Measurements from ENCODE around the gene CD300LG. TPM values are rescaled to one million over a fixed set of nuclear protein-coding genes. Genes with fewer than 3 reads are reported as not detected.

The CD300LG gene
- total RNA-seq, 1 donor from 2014 or later, result 45.9 TPM

DNA sequence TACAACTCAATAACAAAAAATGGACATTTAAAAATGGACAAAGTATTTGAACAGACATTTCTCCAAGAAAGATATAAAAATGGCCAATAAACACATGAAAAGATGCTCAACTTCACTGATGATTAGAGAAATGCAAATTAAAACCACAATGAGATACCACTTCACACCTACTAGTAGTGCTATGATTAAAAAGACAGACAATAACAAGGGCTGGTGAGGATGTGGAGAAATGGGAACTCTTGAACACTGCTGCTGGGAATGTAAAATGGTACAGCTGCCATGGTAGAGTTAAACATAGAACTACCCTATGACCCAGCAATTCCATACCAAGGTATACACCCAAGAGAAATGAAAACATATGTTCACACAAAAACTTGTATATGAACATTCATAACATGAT, 41.9 kb upstream of the CD300LG start:
- TF ChIP-seq, protein P1, sequence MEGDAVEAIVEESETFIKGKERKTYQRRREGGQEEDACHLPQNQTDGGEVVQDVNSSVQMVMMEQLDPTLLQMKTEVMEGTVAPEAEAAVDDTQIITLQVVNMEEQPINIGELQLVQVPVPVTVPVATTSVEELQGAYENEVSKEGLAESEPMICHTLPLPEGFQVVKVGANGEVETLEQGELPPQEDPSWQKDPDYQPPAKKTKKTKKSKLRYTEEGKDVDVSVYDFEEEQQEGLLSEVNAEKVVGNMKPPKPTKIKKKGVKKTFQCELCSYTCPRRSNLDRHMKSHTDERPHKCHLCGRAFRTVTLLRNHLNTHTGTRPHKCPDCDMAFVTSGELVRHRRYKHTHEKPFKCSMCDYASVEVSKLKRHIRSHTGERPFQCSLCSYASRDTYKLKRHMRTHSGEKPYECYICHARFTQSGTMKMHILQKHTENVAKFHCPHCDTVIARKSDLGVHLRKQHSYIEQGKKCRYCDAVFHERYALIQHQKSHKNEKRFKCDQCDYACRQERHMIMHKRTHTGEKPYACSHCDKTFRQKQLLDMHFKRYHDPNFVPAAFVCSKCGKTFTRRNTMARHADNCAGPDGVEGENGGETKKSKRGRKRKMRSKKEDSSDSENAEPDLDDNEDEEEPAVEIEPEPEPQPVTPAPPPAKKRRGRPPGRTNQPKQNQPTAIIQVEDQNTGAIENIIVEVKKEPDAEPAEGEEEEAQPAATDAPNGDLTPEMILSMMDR (IDR thresholded peaks at IDR 0.05), result no peak
- H3K4me3 ChIP-seq, result no peak overlapping the region
- DNase-seq (ENCODE audit: low spot score in 2 of 2), result no peak
- intact Hi-C loops (cut with DNase I), result no loop called here
- no peaks in the 10 kb centered on the region for H3K27me3 ChIP-seq
- no peaks in the 10 kb centered on the region for H3K4me1 ChIP-seq
- H3K36me3 ChIP-seq, result peaks cover 25 to 44% of the 10 kb centered on the region in 2 donors
- no peak overlapping the region for H3K27ac ChIP-seq
- no peaks in the 10 kb centered on the region for H3K9me3 ChIP-seq

DNA sequence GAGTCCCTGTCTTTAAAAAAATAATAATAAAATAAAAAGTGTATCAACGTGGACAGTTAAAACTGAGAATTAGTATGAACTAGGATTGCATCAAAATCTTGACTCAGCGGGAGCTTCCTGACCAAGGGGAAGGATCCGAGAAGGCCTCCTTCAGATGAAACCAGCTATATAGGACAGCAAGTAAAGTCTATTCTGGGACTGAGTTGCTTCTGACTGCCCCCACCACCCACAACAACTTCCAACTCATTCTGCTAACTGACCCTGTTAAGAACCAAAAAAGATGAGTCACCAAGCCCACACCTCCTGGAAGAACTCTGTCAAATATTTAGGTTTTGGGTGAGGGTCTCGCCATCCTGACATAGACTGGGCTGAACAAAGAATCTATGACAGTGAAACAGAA, 38.9 kb upstream of the CD300LG start:
- Histone ChIP-seq H3K27me3 (no peaks in the 10 kb centered on the region), H3K9me3 (no peaks in the 10 kb centered on the region), H3K27ac (no peak overlapping the region), H3K4me3 (no peak overlapping the region), H3K4me1 (no peaks in the 10 kb centered on the region), H3K36me3 (peaks cover 22 to 54% of the 10 kb centered on the region in 2 donors)
- no peak for DNase-seq (ENCODE audit: low spot score in 2 of 2)
- TF ChIP-seq, protein P1 (IDR thresholded peaks at IDR 0.05), result no peak
- intact Hi-C loops (cut with DNase I), result no loop called here

DNA sequence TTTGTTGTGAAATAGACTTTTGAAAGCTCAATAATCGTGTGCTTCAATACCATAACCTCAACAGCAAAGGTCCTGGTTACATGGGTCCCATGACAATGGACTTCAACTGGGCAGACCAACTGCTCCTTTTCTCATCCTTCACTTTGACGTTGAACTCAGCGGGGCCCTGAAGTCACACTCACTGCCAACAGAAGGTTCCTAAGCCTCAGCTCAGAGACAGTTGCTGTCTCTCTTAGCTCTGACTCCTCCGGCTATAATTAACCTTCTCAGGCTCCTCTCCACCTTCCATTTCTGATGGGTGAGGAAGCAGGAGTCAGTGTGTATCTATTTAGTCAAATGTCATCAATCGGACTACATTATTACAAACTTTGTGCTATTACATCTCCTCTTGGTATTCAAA, 37.9 kb upstream of the CD300LG start:
- DNase-seq (ENCODE audit: low spot score in 2 of 2), result no peak
- Histone ChIP-seq H3K27me3 (no peaks in the 10 kb centered on the region), H3K4me3 (no peak overlapping the region), H3K9me3 (no peaks in the 10 kb centered on the region), H3K4me1 (no peaks in the 10 kb centered on the region), H3K36me3 (peaks cover 30 to 58% of the 10 kb centered on the region in 2 donors), H3K27ac (no peak overlapping the region)
- TF ChIP-seq, protein P1 (IDR thresholded peaks at IDR 0.05), result no peak
- intact Hi-C loops (cut with DNase I), result no loop called here

DNA sequence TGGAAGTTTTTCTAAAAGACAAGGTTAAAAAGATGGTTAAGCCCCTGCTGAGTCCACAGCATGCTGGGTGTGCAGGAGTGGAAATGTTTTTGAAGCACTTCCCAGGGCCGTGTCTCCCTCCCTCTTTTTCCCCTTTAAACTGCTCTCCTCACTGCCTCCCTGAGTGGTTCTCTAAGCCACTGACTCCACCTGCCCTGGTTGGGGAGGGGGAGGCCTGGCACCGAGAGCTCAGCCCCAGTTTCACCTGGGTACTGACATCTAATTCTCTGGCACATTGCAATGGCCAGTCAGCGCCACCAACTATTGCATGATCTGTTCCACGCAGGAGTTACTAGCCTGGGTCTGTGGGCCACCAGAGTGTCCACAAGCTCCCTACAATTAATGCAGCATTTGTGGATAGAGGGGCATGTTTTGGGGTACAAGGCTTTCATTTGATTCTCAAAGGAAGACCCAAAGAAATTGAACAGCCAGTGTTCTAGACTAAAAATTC, 36.7 kb upstream of the CD300LG start:
- H3K9me3 ChIP-seq, result no peaks in the 10 kb centered on the region
- H3K36me3 ChIP-seq, result peaks cover 30 to 62% of the 10 kb centered on the region in 2 donors
- no peak for DNase-seq (ENCODE audit: low spot score in 2 of 2)
- H3K27me3 ChIP-seq, result no peaks in the 10 kb centered on the region
- TF ChIP-seq, protein P1 (IDR thresholded peaks at IDR 0.05), result no peak
- H3K4me1 ChIP-seq, result no peaks in the 10 kb centered on the region
- no peak overlapping the region for H3K4me3 ChIP-seq
- intact Hi-C loops (cut with DNase I), result no loop called here
- no peak overlapping the region for H3K27ac ChIP-seq

DNA sequence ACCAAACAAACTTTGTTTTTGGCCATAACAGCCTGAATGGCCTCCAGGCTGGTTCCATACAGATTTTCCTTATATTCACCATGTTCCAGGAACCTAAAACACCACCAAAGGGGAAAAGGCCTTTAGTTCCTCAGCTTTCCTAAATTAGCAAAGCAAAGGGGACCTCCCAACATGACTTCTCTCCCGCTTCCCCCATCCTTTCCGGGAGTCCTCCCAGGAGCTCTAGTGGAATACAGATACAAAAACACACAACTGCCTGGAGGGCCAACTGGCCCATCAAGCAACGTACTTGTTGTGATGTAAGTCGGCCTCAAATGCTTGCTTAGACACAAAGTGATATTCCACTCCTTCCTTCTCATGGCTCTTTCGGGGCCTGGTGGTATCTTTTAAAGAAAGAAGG, 36.2 kb upstream of the CD300LG start:
- no peak for DNase-seq (ENCODE audit: low spot score in 2 of 2)
- Histone ChIP-seq H3K27ac (no peak overlapping the region), H3K36me3 (peaks cover 32 to 58% of the 10 kb centered on the region in 2 donors), H3K27me3 (no peaks in the 10 kb centered on the region), H3K9me3 (no peaks in the 10 kb centered on the region), H3K4me3 (no peak overlapping the region), H3K4me1 (no peaks in the 10 kb centered on the region)
- TF ChIP-seq, protein P1 (IDR thresholded peaks at IDR 0.05), result no peak
- intact Hi-C loops (cut with DNase I), result no loop called here

All from ascending aorta (tissue), 2 donors.